NCI-H2029 (cell line): ENCODE measurements around the gene TLR5.

ENCODE experiments used
- DNase-seq: peaks from one replicate; lab custom pipeline; 2025; lab: John Stamatoyannopoulos, UW

The TLR5 gene

GRCh38 chr1:223150443-223150842 lies 7.4 kb upstream of the TLR5 start:
- DNase-seq, result no peak

GRCh38 chr1:223147873-223148272 lies 4.8 kb upstream of the TLR5 start:
- no peak for DNase-seq

- no peak for DNase-seq
Measured at GRCh38 chr1:223147409-223147808, 4.4 kb upstream of the TLR5 start.

GRCh38 chr1:223146745-223147144 lies 3.7 kb upstream of the TLR5 start:
- no peak for DNase-seq

- no peak for DNase-seq
Measured at GRCh38 chr1:223144914-223145313, 1.9 kb upstream of the TLR5 start.

- DNase-seq, result no peak
Measured at GRCh38 chr1:223144431-223144830, 1.4 kb upstream of the TLR5 start.

DNA sequence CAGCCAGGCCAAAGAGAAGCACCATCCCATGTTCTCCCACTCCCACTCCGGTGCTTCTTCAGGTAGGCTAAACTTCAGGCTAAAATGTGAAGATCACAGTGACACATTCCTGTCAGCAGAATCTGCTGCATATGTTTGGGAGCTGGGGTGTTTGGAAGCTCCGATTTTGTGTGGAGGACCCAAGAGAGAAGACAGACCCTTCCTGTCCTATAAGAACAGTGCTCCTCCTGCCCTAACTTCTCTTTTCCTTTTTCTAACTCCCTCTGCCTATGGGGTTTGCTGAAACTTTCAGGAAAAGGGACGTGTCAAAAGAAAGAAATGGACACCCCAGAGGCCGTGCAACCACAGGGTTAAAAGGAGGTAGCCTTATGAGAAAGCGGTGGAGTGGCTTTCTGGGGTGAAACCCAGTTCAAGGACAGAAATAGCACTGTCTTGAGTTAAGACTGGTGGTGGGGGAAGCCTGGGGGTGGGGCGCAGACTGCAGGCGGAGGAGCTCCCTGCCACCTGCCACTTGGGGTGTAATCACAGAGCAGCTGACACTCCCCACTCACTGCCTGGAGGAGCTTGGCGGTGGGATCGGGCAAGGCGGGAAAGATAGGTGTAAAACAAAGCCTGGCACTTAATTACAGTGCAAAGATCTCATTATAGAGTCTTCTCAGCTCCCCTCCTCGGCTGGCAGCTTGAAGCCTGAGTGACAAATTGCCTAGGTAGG lies 645 bp upstream of the TLR5 start:
- no peak for DNase-seq

- DNase-seq, result no peak
Measured at GRCh38 chr1:223142269-223142668, 779 bp downstream of the TLR5 start.

- no peak for DNase-seq
Measured at GRCh38 chr1:223140611-223141405, 2.2 kb downstream of the TLR5 start.

DNA sequence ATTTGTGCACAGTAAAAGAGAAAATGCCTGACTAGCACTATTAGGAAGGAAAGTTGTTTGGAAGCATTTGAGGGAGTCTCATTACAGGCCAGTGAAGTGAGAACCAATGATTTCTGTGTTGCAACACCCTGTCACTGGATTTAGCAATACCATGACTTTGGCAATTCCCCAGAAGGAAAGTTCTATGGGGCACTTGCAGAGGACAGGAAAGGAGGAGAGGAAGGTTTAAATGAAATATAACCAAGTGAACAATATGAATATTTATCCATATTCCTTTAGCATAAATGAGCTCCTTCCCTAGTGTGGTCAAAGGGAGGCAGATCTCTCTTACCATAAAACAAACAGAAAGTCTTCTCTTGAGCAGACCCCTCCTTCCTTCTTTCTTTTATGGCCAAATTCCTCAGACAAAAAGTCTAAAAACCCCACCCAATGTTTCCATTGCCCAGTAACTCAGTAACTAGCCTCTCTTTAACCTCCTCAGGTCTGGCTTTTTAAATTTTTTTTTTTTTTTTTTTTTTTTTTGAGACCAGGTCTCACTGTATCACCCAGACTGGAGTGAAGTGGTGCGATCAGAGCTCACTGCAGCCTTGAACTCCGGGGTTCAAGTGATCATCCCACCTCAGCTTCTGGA lies 5.5 kb downstream of the TLR5 start:
- no peak for DNase-seq

DNA sequence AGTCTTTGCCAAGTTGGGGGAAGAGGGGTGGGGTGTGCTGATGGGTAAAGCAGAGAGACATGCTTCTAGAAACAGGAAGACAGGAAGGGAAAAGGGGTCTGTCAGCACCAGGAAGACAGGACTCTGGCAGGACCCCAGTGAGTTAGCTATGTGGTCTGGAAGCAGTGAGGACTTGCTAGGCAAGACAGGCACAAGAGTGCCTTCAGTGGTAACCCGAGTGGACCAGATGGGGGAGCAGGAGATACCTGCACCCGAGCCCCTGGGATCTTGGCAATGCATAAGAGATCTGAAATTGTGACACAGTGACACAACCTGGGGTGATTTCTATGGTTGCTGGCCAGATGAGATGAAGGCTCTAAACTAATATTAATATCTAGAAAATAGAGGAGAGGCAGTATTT lies 7.0 kb downstream of the TLR5 start:
- no peak for DNase-seq

GRCh38 chr1:223135176-223135942 lies 7.7 kb downstream of the TLR5 start:
- DNase-seq, result no peak

DNA sequence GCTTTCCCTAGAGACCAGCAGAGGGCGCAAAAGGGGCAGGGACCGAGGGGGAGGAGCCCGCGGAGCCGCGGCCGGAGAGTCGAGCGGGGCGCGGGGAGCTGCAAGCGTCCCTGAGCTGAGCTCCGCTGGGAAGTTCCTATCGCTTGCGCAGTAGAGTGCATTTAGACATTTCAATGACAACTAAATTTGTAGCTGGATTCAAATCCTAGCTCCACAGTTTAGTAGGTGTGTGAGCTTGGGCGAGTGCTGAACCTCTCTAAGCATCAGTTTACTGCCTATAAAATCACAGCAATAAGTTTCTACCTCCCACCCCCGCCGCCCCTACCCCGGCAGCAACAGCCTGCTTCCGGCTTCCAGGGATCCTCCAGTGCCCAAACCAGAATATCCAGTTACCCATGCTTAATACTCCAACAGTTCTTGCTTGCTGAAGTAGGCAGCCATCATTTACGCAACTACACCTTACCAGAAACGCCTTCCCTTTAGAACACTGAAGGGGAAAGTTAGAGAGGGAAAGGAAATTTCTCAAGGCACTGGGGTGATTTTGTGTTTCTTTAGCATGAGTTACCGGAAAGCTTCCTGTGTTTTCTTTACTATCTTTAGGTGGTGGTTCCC lies 9.1 kb downstream of the TLR5 start:
- DNase-seq, result peak; percentile 63

DNA sequence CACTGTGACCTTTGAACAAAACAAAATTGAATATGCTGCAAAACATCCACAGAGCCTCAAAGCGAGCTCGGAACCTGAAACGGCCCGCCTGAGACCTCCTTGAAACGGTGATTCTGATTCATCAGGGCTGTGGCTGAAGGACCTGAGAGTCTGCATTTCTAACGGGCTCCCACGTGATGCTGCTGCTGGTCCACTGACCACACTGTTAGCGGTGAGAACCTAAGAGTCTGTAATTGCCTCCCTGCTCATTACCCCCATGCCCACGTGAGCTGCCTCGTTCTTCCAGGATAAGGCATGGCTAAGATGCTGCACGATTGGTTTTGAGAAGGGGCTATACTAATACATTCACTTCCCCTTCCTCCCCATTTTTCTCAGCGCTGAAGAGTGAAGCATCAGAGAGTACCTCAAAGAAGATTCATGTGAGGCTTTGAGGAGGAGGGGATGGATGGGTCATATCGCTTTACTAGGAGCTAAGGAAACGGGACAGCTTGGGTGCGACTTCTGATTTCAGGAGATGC lies 9.7 kb downstream of the TLR5 start:
- no peak for DNase-seq

DNA sequence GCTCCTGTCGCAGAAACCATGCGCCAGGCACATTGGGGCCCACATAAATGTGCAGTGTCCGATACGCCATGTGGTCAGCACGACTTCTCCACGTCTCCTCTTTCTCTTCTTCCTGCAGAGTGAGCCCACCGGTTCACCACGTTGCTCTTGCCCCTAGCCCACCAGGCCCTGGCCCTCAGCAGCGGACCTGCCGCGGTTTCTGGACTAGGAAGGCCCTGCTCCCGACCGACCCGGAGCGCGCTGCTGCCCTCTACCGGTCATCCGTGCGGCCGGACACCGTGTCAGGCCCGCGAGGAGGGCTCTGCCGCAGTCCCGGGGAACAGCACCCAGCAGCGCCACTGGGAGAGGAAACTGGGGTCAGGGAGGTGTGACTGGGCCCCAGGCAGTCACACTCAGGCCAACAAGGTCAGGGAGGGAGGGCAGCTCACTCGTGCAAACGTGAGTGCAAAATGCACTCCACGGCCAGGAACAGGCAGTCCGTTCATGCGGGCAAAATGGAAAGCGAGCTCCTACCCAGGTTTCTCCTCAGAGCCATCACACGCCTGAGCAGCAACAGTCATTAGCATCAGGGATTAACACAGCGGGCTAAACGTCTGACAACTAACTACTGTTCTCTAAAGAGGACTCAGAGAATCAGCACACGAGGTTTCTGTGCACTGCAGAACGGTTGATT lies 13.7 kb downstream of the TLR5 start:
- no peak for DNase-seq

DNA sequence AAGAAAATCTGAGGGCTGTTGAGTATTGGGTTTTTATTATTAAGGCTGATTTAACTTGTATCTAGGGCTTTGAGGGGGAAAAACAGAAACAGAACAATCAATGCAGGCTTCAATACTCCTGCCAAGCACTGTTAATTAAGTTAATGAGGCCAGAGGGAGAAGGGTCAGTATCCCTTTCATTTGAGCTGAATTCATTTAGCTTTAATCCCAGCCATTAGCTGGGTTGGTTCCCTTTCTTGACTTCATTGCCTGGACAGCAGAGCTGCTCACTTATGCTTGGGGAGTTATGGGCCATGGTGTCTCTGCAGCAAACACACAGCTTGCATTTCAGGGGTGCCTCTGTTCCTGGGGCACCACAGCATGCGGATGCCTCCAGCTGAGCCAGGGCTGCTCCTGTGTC lies 16.3 kb downstream of the TLR5 start:
- DNase-seq, result no peak

- no peak for DNase-seq
Measured at GRCh38 chr1:223125766-223126165, 17.3 kb downstream of the TLR5 start.

DNA sequence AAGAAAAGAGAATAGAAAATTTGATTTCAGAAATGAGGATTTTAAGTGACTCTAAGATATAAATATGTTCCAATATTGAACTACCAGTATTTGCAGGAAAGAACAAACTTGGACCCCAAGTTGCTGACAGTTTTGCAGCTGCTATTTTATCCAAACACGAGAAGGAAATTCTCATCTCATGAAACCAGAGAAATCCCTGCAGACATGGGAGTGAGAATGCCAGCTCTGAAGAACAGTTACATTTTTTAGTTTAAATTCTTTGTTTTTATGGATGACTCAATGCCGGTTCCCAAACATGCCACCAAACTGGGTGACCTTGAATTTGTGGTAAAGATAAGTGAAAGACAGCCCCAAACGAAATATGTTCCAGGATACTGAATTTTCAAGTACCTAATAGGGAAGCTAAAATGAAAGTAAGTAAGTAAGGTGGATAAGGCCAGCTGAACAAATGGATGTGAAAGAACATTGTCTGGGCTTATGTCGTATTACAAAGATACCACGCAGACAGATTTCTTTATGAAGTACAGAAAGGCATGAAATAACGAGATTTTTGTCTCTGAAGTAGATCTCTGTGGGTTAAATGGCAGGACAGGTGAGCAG lies 19.9 kb downstream of the TLR5 start:
- DNase-seq, result no peak

- no peak for DNase-seq
Measured at GRCh38 chr1:223118418-223118817, 24.6 kb downstream of the TLR5 start.

DNA sequence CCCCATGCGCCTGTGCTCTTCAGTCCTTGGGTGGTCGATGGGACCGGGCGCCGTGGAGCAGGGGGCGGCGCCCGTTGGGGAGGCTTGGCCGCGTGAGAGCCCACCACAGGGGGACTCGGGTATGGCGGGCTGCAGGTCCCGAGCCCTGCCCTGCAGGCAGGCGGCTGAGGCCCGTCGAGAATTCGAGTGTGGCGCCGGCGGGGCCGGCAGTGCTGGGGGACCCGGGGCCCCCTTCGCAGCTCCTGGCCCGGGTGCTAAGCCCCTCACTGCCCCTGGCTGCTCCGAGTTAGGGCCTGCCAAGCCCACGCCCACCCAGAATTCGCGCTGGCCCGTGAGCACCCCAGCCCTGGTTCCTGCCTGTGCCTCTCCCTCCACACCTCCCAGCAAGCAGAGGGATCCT lies 26.1 kb downstream of the TLR5 start:
- no peak for DNase-seq

DNA sequence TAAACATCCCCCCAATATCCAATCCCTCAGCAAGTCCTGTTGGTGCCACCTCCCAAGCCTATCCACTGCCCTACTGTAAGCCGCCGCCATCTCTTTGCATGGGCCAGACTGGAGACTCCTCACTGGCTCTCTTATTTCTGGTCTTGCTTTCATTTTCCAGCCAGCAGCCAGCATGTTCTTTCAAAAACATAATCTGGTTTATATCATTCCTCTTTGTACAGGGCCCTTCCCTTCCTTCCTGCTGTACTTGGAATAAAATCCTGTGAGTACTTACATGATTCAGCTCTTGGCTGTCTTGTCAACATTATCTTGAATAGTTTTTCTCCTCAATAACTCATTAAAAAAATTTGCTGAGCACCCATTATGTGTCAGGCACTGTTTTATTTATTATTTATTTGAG lies 28.2 kb downstream of the TLR5 start:
- DNase-seq, result no peak
